Endothelial cell (in vitro differentiated cells): ENCODE measurements around the gene SH3TC1. TPM values are rescaled to one million over a fixed set of nuclear protein-coding genes. Genes with fewer than 3 reads are reported as not detected.

Experiments used
- DNase-seq: peaks from one replicate; pipeline ENCODE4 v3.0.0; 2021; ENCODE audit warnings: low spot score
- H3K27ac Mint-ChIP-seq: one replicate; pipeline ENCODE4 v1.8.0; 2021; ENCODE audit warnings: mixed read lengths, inconsistent platforms; ENCODE audit not compliant: unreplicated experiment
- H3K27me3 Mint-ChIP-seq: one replicate; pipeline ENCODE4 v1.8.0; 2021; ENCODE audit warnings: mild to moderate bottlenecking, moderate library complexity, mixed read lengths, inconsistent platforms; ENCODE audit not compliant: unreplicated experiment
- H3K36me3 Mint-ChIP-seq: one replicate; pipeline ENCODE4 v1.8.0; 2021; ENCODE audit warnings: mild to moderate bottlenecking, low read depth, mixed read lengths, inconsistent platforms; ENCODE audit not compliant: unreplicated experiment
- H3K4me1 Mint-ChIP-seq: one replicate; pipeline ENCODE4 v1.8.0; 2021; ENCODE audit warnings: mild to moderate bottlenecking, mixed read lengths, inconsistent platforms; ENCODE audit not compliant: unreplicated experiment
- H3K4me3 Mint-ChIP-seq: one replicate; pipeline ENCODE4 v1.8.0; 2021; ENCODE audit warnings: mild to moderate bottlenecking, mixed read lengths, inconsistent platforms; ENCODE audit not compliant: unreplicated experiment
- H3K9me3 Mint-ChIP-seq: one replicate; pipeline ENCODE4 v1.8.0; 2021; ENCODE audit warnings: mixed read lengths, inconsistent platforms; ENCODE audit not compliant: unreplicated experiment
- CTCF ChIP-seq: fragments of 200-600 bp; sonication (generic); IDR thresholded peaks from one replicate; pipeline ENCODE4 v1.5.0; 2021; ENCODE audit warnings: antibody characterized with exemption; ENCODE audit not compliant: unreplicated experiment
- total RNA-seq: library from RNA; stranded (reverse); fragmentation: NEBNext Ultra II Directional; extraction: Animal tissue kit (Norgen Biotek cat#: 25700); gene quantifications from one replicate; pipeline ENCODE4 v1.2.1, GENCODE V29; 2021; ENCODE audit not compliant: unreplicated experiment

SH3TC1 gene
- total RNA-seq, 1 donor from 2014 or later, result 114 TPM

GRCh38 chr4:8241895-8242696 lies 43.0 kb downstream of the SH3TC1 start:
- peak; percentile 97 for TF ChIP-seq CTCF
- no peaks in the 10 kb centered on the region for H3K9me3 Mint-ChIP-seq
- no peaks in the 10 kb centered on the region for H3K4me1 Mint-ChIP-seq
- peaks cover 11% of the 10 kb centered on the region for H3K36me3 Mint-ChIP-seq
- no peak overlapping the region for H3K4me3 Mint-ChIP-seq
- H3K27me3 Mint-ChIP-seq, result peaks cover 14% of the 10 kb centered on the region
- peak; percentile 98 for DNase-seq
- H3K27ac Mint-ChIP-seq, result peak overlapping the region; percentile 36

- Mint-ChIP-seq H3K27me3 (peaks cover 15% of the 10 kb centered on the region), H3K4me1 (no peaks in the 10 kb centered on the region), H3K27ac (no peak overlapping the region), H3K4me3 (no peak overlapping the region), H3K9me3 (no peaks in the 10 kb centered on the region), H3K36me3 (peaks cover 11% of the 10 kb centered on the region)
- no peak for TF ChIP-seq CTCF
- DNase-seq, result no peak
Measured at GRCh38 chr4:8242782-8243560, 43.9 kb downstream of the SH3TC1 start.

- peaks cover 16% of the 10 kb centered on the region for H3K27me3 Mint-ChIP-seq
- no peaks in the 10 kb centered on the region for H3K4me1 Mint-ChIP-seq
- H3K27ac Mint-ChIP-seq, result no peak overlapping the region
- H3K36me3 Mint-ChIP-seq, result peaks cover 8% of the 10 kb centered on the region
- DNase-seq, result no peak
- no peak overlapping the region for H3K4me3 Mint-ChIP-seq
- H3K9me3 Mint-ChIP-seq, result no peaks in the 10 kb centered on the region
- no peak for TF ChIP-seq CTCF
Measured at GRCh38 chr4:8244001-8244757, 45.1 kb downstream of the SH3TC1 start.

- Mint-ChIP-seq H3K36me3 (peaks cover 7% of the 10 kb centered on the region), H3K9me3 (no peaks in the 10 kb centered on the region), H3K4me1 (no peaks in the 10 kb centered on the region)
Measured at GRCh38 chr4:8244931-8245460, 45.9 kb downstream of the SH3TC1 start.

More at GRCh38 chr4:8244931-8245460, 45.9 kb downstream of the SH3TC1 start:
- Mint-ChIP-seq H3K4me3 (no peak overlapping the region), H3K27ac (no peak overlapping the region), H3K27me3 (peaks cover 13% of the 10 kb centered on the region)
- TF ChIP-seq CTCF, result no peak
- no peak for DNase-seq
